GM12892 (cell line): ENCODE data around the gene EVC2.

Experiments used
- POLR2A ChIP-seq: IDR thresholded peaks from 2 replicates; pipeline ENCODE4 v1.6.1; 2011; ENCODE audit warnings: low read depth, low read length, control low read depth
- POLR2AphosphoS5 ChIP-seq: IDR thresholded peaks from 2 replicates; pipeline ENCODE4 v1.6.1; 2011; ENCODE audit warnings: low read depth, low read length, control low read depth
- TAF1 ChIP-seq: IDR thresholded peaks from 2 replicates; pipeline ENCODE4 v1.6.1; 2011; ENCODE audit warnings: low read depth, mild to moderate bottlenecking, control low read depth, low read length, borderline replicate concordance

DNA sequence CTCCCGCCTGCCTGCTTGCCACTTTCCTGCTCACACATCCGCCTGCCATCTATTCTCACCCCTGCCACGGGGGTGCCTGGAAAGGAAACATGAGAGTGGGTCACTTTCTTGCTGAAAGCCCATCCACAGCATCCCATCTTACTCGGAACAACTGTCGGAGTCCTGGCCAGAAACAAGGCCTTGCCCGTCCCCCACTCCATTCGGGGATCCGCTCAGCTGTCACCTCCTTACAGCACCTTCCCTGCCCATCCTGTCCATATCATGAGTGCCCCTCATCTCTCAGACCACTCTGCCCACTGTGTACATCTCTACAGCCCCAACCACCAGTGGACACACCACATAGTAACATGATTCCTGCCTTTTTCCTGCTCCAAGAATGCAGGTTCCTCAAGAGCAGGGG lies 6.4 kb downstream of the EVC2 start:
- TF ChIP-seq POLR2AphosphoS5 (no peak), POLR2A (no peak), TAF1 (no peak)
